IMR-90 (cell line): ENCODE measurements around the gene MBTPS1. TPM values are rescaled to one million over a fixed set of nuclear protein-coding genes. Genes with fewer than 3 reads are reported as not detected.

ENCODE experiments used
- ATAC-seq: fragments of 200-7000 bp; cut with Tn5 transposase; 2 replicates; pipeline ENCODE4 v1.9.1; 2020; ENCODE audit warnings: low read depth, mild to moderate bottlenecking, moderate library complexity
- BruUV-seq: library from RNA; stranded (reverse); fragments of 400-500 nt; replicated peaks from 2 replicates; lab custom pipeline; 2021; lab: Mats Ljungman, UMichigan
- CTCF ChIA-PET: fragments of 300-600 bp; formaldehyde crosslinking; extraction: SDS; loops from one replicate; lab custom pipeline; 2021; ENCODE audit warnings: antibody characterized with exemption; lab: Yijun Ruan, JAX
- POLR2A ChIA-PET: fragments of 300-600 bp; sonication (Branson Sonifier 250); formaldehyde crosslinking; loops from one replicate; lab custom pipeline; 2022; ENCODE audit warnings: antibody characterized with exemption; ENCODE audit not compliant: unreplicated experiment; lab: Charles Lee
- DNase-seq: peaks from one replicate; pipeline ENCODE4 v3.0.0; 2013
- H2AFZ ChIP-seq: replicated peaks from 2 replicates; pipeline ENCODE3; 2013; ENCODE audit warnings: low read length, mild to moderate bottlenecking; ENCODE audit not compliant: poor library complexity
- H2AK5ac ChIP-seq: 2 replicates; pipeline ENCODE4 v1.6.1; 2013; ENCODE audit warnings: low read depth, low read length, inconsistent platforms
- H2AK9ac ChIP-seq: replicated peaks from 2 replicates; pipeline ENCODE3; 2013; ENCODE audit warnings: mild to moderate bottlenecking, low read depth, low read length, moderate library complexity; ENCODE audit not compliant: poor library complexity
- H2BK120ac ChIP-seq: 2 replicates; pipeline ENCODE4 v1.6.1; 2013; ENCODE audit warnings: low read depth, low read length, inconsistent platforms
- H2BK15ac ChIP-seq: 3 replicates; pipeline ENCODE4 v1.6.1; 2013; ENCODE audit warnings: low read depth, low read length, inconsistent platforms
- H2BK20ac ChIP-seq: 2 replicates; pipeline ENCODE4 v1.6.1; 2013; ENCODE audit warnings: low read depth, mild to moderate bottlenecking, inconsistent platforms, low read length, moderate library complexity
- H2BK5ac ChIP-seq: 2 replicates; pipeline ENCODE4 v1.6.1; 2013; ENCODE audit warnings: mild to moderate bottlenecking, low read depth, low read length, inconsistent platforms; ENCODE audit not compliant: poor library complexity, severe bottlenecking
- H3K14ac ChIP-seq: replicated peaks from 2 replicates; pipeline ENCODE4 v1.6.1; 2013; ENCODE audit warnings: low read depth, low read length, inconsistent platforms
- H3K18ac ChIP-seq: 2 replicates; pipeline ENCODE4 v1.6.1; 2013; ENCODE audit warnings: low read depth, low read length, control low read depth
- H3K23ac ChIP-seq: 2 replicates; pipeline ENCODE4 v1.6.1; 2013; ENCODE audit warnings: low read depth, low read length, inconsistent platforms
- H3K27ac ChIP-seq: 2 replicates; pipeline ENCODE4 v1.5.1; 2013; ENCODE audit warnings: mild to moderate bottlenecking, control low read depth, low read length; ENCODE audit not compliant: insufficient read depth
- H3K27me3 ChIP-seq: 2 replicates; pipeline ENCODE4 v1.6.1; 2013; ENCODE audit warnings: low read length; ENCODE audit not compliant: control insufficient read depth, insufficient read depth
- H3K36me3 ChIP-seq: 2 replicates; pipeline ENCODE4 v1.6.1; 2013; ENCODE audit warnings: low read length, mixed read lengths; ENCODE audit not compliant: control insufficient read depth, insufficient read depth
- H3K4ac ChIP-seq: 2 replicates; pipeline ENCODE4 v1.6.1; 2013; ENCODE audit warnings: low read depth, low read length, inconsistent platforms
- H3K4me1 ChIP-seq: 2 replicates; pipeline ENCODE4 v1.6.1; 2013; ENCODE audit warnings: low read length, mixed read lengths; ENCODE audit not compliant: control insufficient read depth, insufficient read depth
- H3K4me2 ChIP-seq: 2 replicates; pipeline ENCODE4 v1.6.1; 2013; ENCODE audit warnings: low read depth, mild to moderate bottlenecking, control low read depth, low read length, moderate library complexity
- H3K4me3 ChIP-seq: 2 replicates; pipeline ENCODE4 v1.5.1; 2013; ENCODE audit warnings: low read depth, mild to moderate bottlenecking, control low read depth, low read length, moderate library complexity; ENCODE audit not compliant: insufficient read depth
- H3K56ac ChIP-seq: 2 replicates; pipeline ENCODE4 v1.6.1; 2013; ENCODE audit warnings: low read length, inconsistent platforms; ENCODE audit not compliant: insufficient read depth; ENCODE audit errors: extremely low read depth
- H3K79me1 ChIP-seq, 2 experiments: 2 replicates each; pipeline ENCODE4 v1.6.1; 2013; ENCODE audit warnings: low read length in 2 of 2, inconsistent platforms in 1 of 2, low read depth in 1 of 2
- H3K9ac ChIP-seq: 2 replicates; pipeline ENCODE4 v1.6.1; 2013; ENCODE audit warnings: low read depth, low read length, control low read depth
- H3K9me1 ChIP-seq: 2 replicates; pipeline ENCODE4 v1.6.1; 2013; ENCODE audit warnings: low read length, inconsistent platforms; ENCODE audit not compliant: insufficient read depth
- H3K9me3 ChIP-seq: 2 replicates; pipeline ENCODE4 v1.6.1; 2013; ENCODE audit warnings: low read length; ENCODE audit not compliant: control insufficient read depth, insufficient read depth
- H4K20me1 ChIP-seq: 2 replicates; pipeline ENCODE4 v1.6.1; 2013; ENCODE audit warnings: low read length, inconsistent platforms; ENCODE audit not compliant: insufficient read depth
- H4K5ac ChIP-seq: 2 replicates; pipeline ENCODE4 v1.6.1; 2013; ENCODE audit warnings: mild to moderate bottlenecking, low read depth, low read length, control low read depth
- H4K8ac ChIP-seq, 2 experiments: 2 replicates each; pipeline ENCODE4 v1.6.1; 2013; ENCODE audit warnings: low read depth in 2 of 2, low read length in 2 of 2, control low read depth in 1 of 2, inconsistent platforms in 1 of 2
- H4K91ac ChIP-seq: 2 replicates; pipeline ENCODE4 v1.6.1; 2013; ENCODE audit warnings: low read depth, low read length, inconsistent platforms; ENCODE audit not compliant: insufficient read depth
- MAFK ChIP-seq: IDR thresholded peaks from 2 replicates; pipeline ENCODE4 v1.6.1; 2012; ENCODE audit warnings: low read depth, low read length, improper control_type of control experiment
- MAZ ChIP-seq: IDR thresholded peaks from 2 replicates; pipeline ENCODE4 v1.6.1; 2012; ENCODE audit warnings: low read depth, mild to moderate bottlenecking, low read length, improper control_type of control experiment, moderate library complexity, borderline replicate concordance
- NFE2L2 ChIP-seq: fragments of 150-350 bp; IDR thresholded peaks from 2 replicates; pipeline ENCODE4 v1.6.1; 2016; ENCODE audit warnings: low read depth, mild to moderate bottlenecking, low read length
- WGBS, 2 experiments: methylation state at CpG; one replicate each; pipeline versions ENCODE4 v1.1.5 to v1.1.7; 2013; ENCODE audit warnings: missing lambda C conversion rate in 2 of 2; ENCODE audit not compliant: insufficient read length in 1 of 2; ENCODE audit errors: extremely low coverage in 2 of 2; 5-methylcytosine and 5-hydroxymethylcytosine counted together
- dilution Hi-C: fragments of 300-500 bp; cut with HindIII; formaldehyde crosslinking; loops from one replicate; pipeline ENCODE4 v1.14.3; 2018; ENCODE audit warnings: low sequenced_read_pairs; ENCODE audit not compliant: unreplicated experiment
- in situ Hi-C: fragments of 300-500 bp; cut with MboI; formaldehyde crosslinking; loops from 3 replicates; pipeline ENCODE4 v1.14.3; 2019; ENCODE audit warnings: low sequenced_read_pairs, inconsistent platforms, mixed read lengths
- intact Hi-C: fragments of 100-400 bp; cut with micrococcal nuclease; formaldehyde crosslinking; loops from 2 replicates; pipeline ENCODE4 v1.10.0; 2022
- microRNA-seq, 2 experiments: library from miRNA; stranded (forward) in 1 of 2; unstranded in 1 of 2; fragments of 10-50 nt in 1 of 2; fragments of <30 nt in 1 of 2; gene quantifications in 1 of 2; microRNA quantifications in 1 of 2; one replicate each; pipeline versions ENCODE3 to v1.1.0; 2013 to 2020; ENCODE audit not compliant: insufficient read depth in 1 of 2, insufficient read length in 1 of 2, unreplicated experiment in 1 of 2
- polyA plus RNA-seq, 3 experiments: library from polyadenylated mRNA; depleted of rRNA; stranded (reverse); fragments of >200 nt; gene quantifications; 2 replicates each; pipeline ENCODE4 v1.2.3, GENCODE V29; 2012; ENCODE audit warnings: low replicate concordance in 1 of 3
- small RNA-seq, 5 experiments: library from RNA; depleted of rRNA; stranded (forward); fragments of <200 nt; gene quantifications; one replicate each; pipeline ENCODE3, GENCODE V24; 2012
- total RNA-seq: library from RNA; depleted of rRNA; stranded (reverse); fragments of >200 nt; gene quantifications from 2 replicates; pipeline ENCODE4 v1.2.3, GENCODE V29; 2012; rRNA removed

The MBTPS1 gene
- total and polyA plus RNA-seq, 2 of the 4 experiments (the other 2 are of a cell fraction): 59.0 to 70.4 TPM

GRCh38 chr16:84004442-84004841 is 112.3 kb downstream of the MBTPS1 start:
- Histone ChIP-seq H2BK120ac (no peak overlapping the region), H2BK15ac (no peak overlapping the region), H3K9me1 (no peaks in the 10 kb centered on the region), H2BK5ac (no peak overlapping the region), H3K4ac (no peak overlapping the region), H3K9ac (no peak overlapping the region), H3K4me1 (no peaks in the 10 kb centered on the region), H3K4me2 (no peak overlapping the region), H3K14ac (no peak overlapping the region), H4K20me1 (no peaks in the 10 kb centered on the region; the same call in 1 of the 2 replicates), H2AFZ (no peak overlapping the region), H3K79me1 (no peaks in the 10 kb centered on the region), H3K56ac (no peak overlapping the region), H4K91ac (no peak overlapping the region), H2AK5ac (no peak overlapping the region), H3K9me3 (peaks cover 5% of the 10 kb centered on the region), H3K27me3 (peaks cover 57% of the 10 kb centered on the region), H2BK20ac (no peak overlapping the region), H3K36me3 (no peaks in the 10 kb centered on the region), H3K18ac (no peak overlapping the region), H4K8ac (no peak overlapping the region), H3K23ac (no peak overlapping the region), H2AK9ac (no peak overlapping the region), H3K4me3 (no peak overlapping the region), H4K5ac (no peak overlapping the region), H3K27ac (no peak overlapping the region)
- no peak for DNase-seq
- no peak for ATAC-seq
- BruUV-seq: no TSS peak
- 81% methylated on average over 5 of the region's 7 CpGs; no CpG with 5 or more reads in 1 of the 2 experiments for WGBS, 2 experiments
- no peak for TF ChIP-seq MAZ
- TF ChIP-seq MAFK: no peak
- TF ChIP-seq NFE2L2: no peak
- CTCF ChIA-PET: no interaction called here
- dilution Hi-C loops (no loop called here), intact Hi-C loops (no loop called here), in situ Hi-C loops (no loop called here)
- POLR2A ChIA-PET: no interaction called here

Small RNA genes within 50 kb of the gene (microRNA-seq; reads per million reads assigned to microRNA genes)
- gene RNA5SP432 (ENCODE audit: insufficient read depth, insufficient read length): not detected

Small RNA genes within 50 kb of the gene (small RNA-seq; reads per million reads assigned to genes)
- 0 to 0.25 (median 0) reads per million in 5 experiments for gene RNA5SP432

Other genes starting within 250 kb of the MBTPS1 start
- 1.9 and 2.7 TPM in 2 replicates for gene MLYCD, start 217.8 kb downstream of the MBTPS1 start, total RNA-seq
- gene MLYCD, start 217.8 kb downstream of the MBTPS1 start, polyA plus RNA-seq (2012; rRNA removed): 1.9 TPM in 2 replicates
- gene OSGIN1, start 163.7 kb downstream of the MBTPS1 start, total RNA-seq: 0.83 and 0.90 TPM in 2 replicates
- 6.4 and 7.4 TPM in 2 replicates for gene OSGIN1, start 163.7 kb downstream of the MBTPS1 start, polyA plus RNA-seq (2012; rRNA removed)
- under 0.01 TPM in 1 of 2 replicates, not detected in the other for gene NECAB2, start 148.7 kb downstream of the MBTPS1 start, total RNA-seq
- gene NECAB2, start 148.7 kb downstream of the MBTPS1 start, polyA plus RNA-seq (2012; rRNA removed): 0.26 and 0.27 TPM in 2 replicates
- not detected in 2 replicates for gene SLC38A8, start 74.1 kb downstream of the MBTPS1 start, total RNA-seq
- gene SLC38A8, start 74.1 kb downstream of the MBTPS1 start, polyA plus RNA-seq (2012; rRNA removed): not detected in 2 replicates
- 18.3 and 25.6 TPM in 2 replicates for gene HSDL1, start 28.2 kb upstream of the MBTPS1 start, total RNA-seq
- 9.4 and 11.6 TPM in 2 replicates for gene HSDL1, start 28.2 kb upstream of the MBTPS1 start, polyA plus RNA-seq (2012; rRNA removed)
- not detected in 2 replicates for gene DNAAF1, start 28.4 kb upstream of the MBTPS1 start, total RNA-seq
- gene DNAAF1, start 28.4 kb upstream of the MBTPS1 start, polyA plus RNA-seq (2012; rRNA removed): 0.05 TPM in 1 of 2 replicates, not detected in the other
- gene TAF1C, start 70.1 kb upstream of the MBTPS1 start, total RNA-seq: 6.1 and 7.3 TPM in 2 replicates
- gene TAF1C, start 70.1 kb upstream of the MBTPS1 start, polyA plus RNA-seq (2012; rRNA removed): 35.5 and 41.6 TPM in 2 replicates
- not detected in 2 replicates for gene ADAD2, start 74.2 kb upstream of the MBTPS1 start, total RNA-seq
- gene ADAD2, start 74.2 kb upstream of the MBTPS1 start, polyA plus RNA-seq (2012; rRNA removed): not detected in 2 replicates
- not detected in 2 replicates for gene KCNG4, start 123.1 kb upstream of the MBTPS1 start, total RNA-seq
- not detected in 2 replicates for gene KCNG4, start 123.1 kb upstream of the MBTPS1 start, polyA plus RNA-seq (2012; rRNA removed)
- gene WFDC1, start 177.9 kb upstream of the MBTPS1 start, total RNA-seq: 4.7 and 5.0 TPM in 2 replicates
- gene WFDC1, start 177.9 kb upstream of the MBTPS1 start, polyA plus RNA-seq (2012; rRNA removed): 6.8 and 7.0 TPM in 2 replicates